Endothelial cell of umbilical vein (primary cell): ENCODE measurements around the gene FADS2. TPM values are rescaled to one million over a fixed set of nuclear protein-coding genes. Genes with fewer than 3 reads are reported as not detected.

Experiments
- BruUV-seq: library from RNA; stranded (reverse); fragments of 400-500 nt; replicated peaks from 2 replicates; lab custom pipeline; 2021; lab: Mats Ljungman, UMichigan
- CTCF ChIA-PET: fragments of 300-600, 350-600 bp; sonication (Branson Sonifier 250); formaldehyde crosslinking; loops from one replicate; lab custom pipeline; 2021; ENCODE audit warnings: antibody characterized with exemption, inconsistent platforms; lab: Charles Lee
- POLR2A ChIA-PET: fragments of 300-600, 350-600 bp; sonication (Branson Sonifier 250); formaldehyde crosslinking; loops from one replicate; lab custom pipeline; 2021; ENCODE audit warnings: antibody characterized with exemption, inconsistent platforms; lab: Charles Lee
- DNase-seq: peaks from one replicate; pipeline ENCODE4 v3.0.0-alpha.2; 2011; ENCODE audit warnings: low read depth, low spot score
- FAIRE-seq: peaks from 2 replicates; lab custom pipeline; 2011; peaks lifted over from hg19 to GRCh38; lab: Jason Lieb, UNC
- H2AFZ ChIP-seq: 2 replicates; pipeline ENCODE4 v1.6.0; 2012; ENCODE audit warnings: low read depth, low read length, control low read depth, inconsistent platforms
- H3K27ac ChIP-seq: 2 replicates; pipeline ENCODE4 v1.5.1; 2011; ENCODE audit warnings: low read depth, mild to moderate bottlenecking, control low read depth, low read length, moderate library complexity; ENCODE audit not compliant: insufficient read depth
- H3K27me3 ChIP-seq, 2 experiments: 2 replicates each; pipeline versions ENCODE4 v1.6.0 to v1.6.1; 2011; ENCODE audit warnings: low read length in 2 of 2, mixed read lengths in 1 of 2; ENCODE audit not compliant: control insufficient read depth in 2 of 2, insufficient read depth in 2 of 2
- H3K36me3 ChIP-seq, 2 experiments: 2 replicates in 1 of 2; 3 replicates in 1 of 2; pipeline ENCODE4 v1.5.1; 2011; ENCODE audit warnings: low read length in 2 of 2, mild to moderate bottlenecking in 1 of 2, moderate library complexity in 1 of 2; ENCODE audit not compliant: control insufficient read depth in 2 of 2, insufficient read depth in 2 of 2; ENCODE audit errors: extremely low read depth in 1 of 2
- H3K4me1 ChIP-seq: 3 replicates; pipeline ENCODE4 v1.5.1; 2011; ENCODE audit warnings: mild to moderate bottlenecking, low read length; ENCODE audit not compliant: control insufficient read depth, insufficient read depth; ENCODE audit errors: extremely low read depth
- H3K4me2 ChIP-seq: 2 replicates; pipeline ENCODE4 v1.6.1; 2011; ENCODE audit warnings: low read length, control low read depth, mixed read lengths; ENCODE audit not compliant: insufficient read depth
- H3K4me3 ChIP-seq, 3 experiments: fragments of 200-600 bp in 1 of 3; sonication (generic), shearing (Covaris generic) in 1 of 3; replicated peaks in 1 of 3; 2 replicates each; pipeline ENCODE4 v1.5.1; 2011 to 2016; ENCODE audit warnings: control low read depth in 3 of 3, low read length in 3 of 3, mild to moderate bottlenecking in 2 of 3, inconsistent platforms in 1 of 3, low read depth in 1 of 3, moderate library complexity in 1 of 3; ENCODE audit not compliant: insufficient read depth in 1 of 3
- H3K79me2 ChIP-seq: 2 replicates; pipeline ENCODE4 v1.6.0; 2012; ENCODE audit warnings: low read length, inconsistent platforms; ENCODE audit not compliant: control insufficient read depth, insufficient read depth
- H3K9ac ChIP-seq: replicated peaks from 2 replicates; pipeline ENCODE3; 2011; ENCODE audit warnings: low read length, control low read depth; ENCODE audit not compliant: insufficient read depth; ENCODE audit errors: extremely low read depth
- H3K9me1 ChIP-seq: replicated peaks from 3 replicates; pipeline ENCODE4 v1.6.0; 2011; ENCODE audit warnings: mild to moderate bottlenecking, low read length; ENCODE audit not compliant: control insufficient read depth, insufficient read depth; ENCODE audit errors: extremely low read depth
- H3K9me3 ChIP-seq: replicated peaks from 2 replicates; pipeline ENCODE4 v1.5.1; 2012; ENCODE audit warnings: low read length, inconsistent platforms; ENCODE audit not compliant: control insufficient read depth, insufficient read depth
- H4K20me1 ChIP-seq: replicated peaks from 2 replicates; pipeline ENCODE3; 2011; ENCODE audit warnings: mild to moderate bottlenecking, low read length; ENCODE audit not compliant: control insufficient read depth, insufficient read depth; ENCODE audit errors: extremely low read depth
- EZH2 ChIP-seq: IDR thresholded peaks from 2 replicates; pipeline ENCODE4 v1.6.1; 2012; ENCODE audit warnings: borderline replicate concordance, low read depth, mild to moderate bottlenecking, moderate library complexity, low read length, inconsistent platforms; ENCODE audit not compliant: severe bottlenecking
- GATA2 ChIP-seq: IDR thresholded peaks from 2 replicates; pipeline ENCODE4 v1.7.0; 2011; ENCODE audit warnings: low read depth, mild to moderate bottlenecking, moderate library complexity, mixed read lengths, low read length; ENCODE audit not compliant: insufficient read length, insufficient read depth
- JUN ChIP-seq: IDR thresholded peaks from 2 replicates; pipeline ENCODE4 v1.6.1; 2011; ENCODE audit warnings: borderline replicate concordance, low read depth; ENCODE audit not compliant: insufficient read length, insufficient read depth
- POLR2A ChIP-seq: IDR thresholded peaks from 2 replicates; pipeline ENCODE4 v1.6.1; 2012; ENCODE audit warnings: low read depth, mild to moderate bottlenecking, control low read depth, low read length
- POLR2AphosphoS5 ChIP-seq: IDR thresholded peaks from 2 replicates; pipeline ENCODE4 v1.6.1; 2012; ENCODE audit warnings: low read depth, mild to moderate bottlenecking, control low read depth, low read length, moderate library complexity; ENCODE audit not compliant: insufficient read depth
- dilution Hi-C: fragments of 300-500 bp; cut with MboI; formaldehyde crosslinking; loops from one replicate; pipeline ENCODE4 v1.15.0; 2019; ENCODE audit warnings: low sequenced_read_pairs; ENCODE audit not compliant: extremely low pct_ligation_motif_present
- intact Hi-C: fragments of 100-400 bp; cut with micrococcal nuclease; formaldehyde crosslinking; loops from one replicate; pipeline ENCODE4 v1.10.0; 2022
- polyA plus RNA-seq, 4 experiments: library from polyadenylated mRNA; depleted of rRNA in 3 of 4; stranded (reverse) in 3 of 4; unstranded in 1 of 4; fragments of >200 nt; gene quantifications; 2 replicates each; pipeline versions ENCODE4 v1.2.1 to v1.2.3, GENCODE V29; 2011 to 2012; ENCODE audit warnings: missing spikeins in 1 of 4
- total RNA-seq: library from RNA; stranded (reverse); gene quantifications from 2 replicates; pipeline ENCODE4 v1.2.3, GENCODE V29; 2021
- TF ChIP-seq, protein P1 (sequence below): IDR thresholded peaks from 2 replicates; pipeline ENCODE4 v1.6.1; 2011; ENCODE audit not compliant: insufficient read depth, insufficient read length

The FADS2 gene
- total and polyA plus RNA-seq, 2 donors (not counting 3 experiments of a cell fraction or from before 2014, with no cell fraction given): 668 to 898 TPM

DNA sequence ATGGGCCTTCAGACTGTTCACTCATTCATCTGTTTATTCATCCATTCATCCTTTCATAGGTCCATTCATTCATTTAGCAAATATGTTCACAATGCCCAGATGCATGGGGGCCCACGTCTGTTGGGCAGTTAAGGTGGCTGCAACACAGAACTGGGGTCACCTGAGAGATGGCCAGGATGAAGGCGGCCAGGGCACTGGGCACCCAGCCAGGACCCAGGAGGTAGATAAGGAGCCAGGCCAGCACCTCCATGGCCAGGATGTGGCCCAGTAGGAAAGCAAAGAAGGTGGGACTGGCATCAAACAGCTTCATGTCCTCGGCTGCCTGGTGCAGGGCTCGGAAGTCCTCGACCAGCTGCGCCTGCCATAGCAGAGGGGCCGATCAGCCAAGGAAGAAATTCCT is 51.1 kb downstream of the FADS2 start:
- ChIA-PET POLR2A (no interaction called here), CTCF (interaction anchor here (1.0 to 3.6 kb wide), 4 partner anchors 8 to 229 kb away, joined by 3 to 23 read pairs (median 6); no protein-coding TSS in a partner anchor)
- Histone ChIP-seq H3K79me2 (peaks cover 29% of the 10 kb centered on the region), H3K27ac (no peak overlapping the region), H3K4me3 (no peak overlapping the region), H4K20me1 (no peaks in the 10 kb centered on the region), H3K4me2 (no peak overlapping the region), H3K9me3 (no peaks in the 10 kb centered on the region), H3K9ac (no peak overlapping the region), H3K4me1 (peaks cover 18% of the 10 kb centered on the region), H3K27me3 (no peaks in the 10 kb centered on the region), H3K9me1 (no peaks in the 10 kb centered on the region), H3K36me3 (peaks cover 11 to 38% of the 10 kb centered on the region in 2 experiments), H2AFZ (no peak overlapping the region)
- intact Hi-C loops: no loop called here
- no TSS peak for BruUV-seq
- no peak for TF ChIP-seq POLR2AphosphoS5
- TF ChIP-seq, protein P1, sequence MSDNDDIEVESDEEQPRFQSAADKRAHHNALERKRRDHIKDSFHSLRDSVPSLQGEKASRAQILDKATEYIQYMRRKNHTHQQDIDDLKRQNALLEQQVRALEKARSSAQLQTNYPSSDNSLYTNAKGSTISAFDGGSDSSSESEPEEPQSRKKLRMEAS: no peak
- no peak for TF ChIP-seq GATA2
- no peak for TF ChIP-seq JUN
- no peak for TF ChIP-seq POLR2A
- TF ChIP-seq EZH2: no peak
- no peak for DNase-seq
- dilution Hi-C loops: no loop called here
- no peak for FAIRE-seq

DNA sequence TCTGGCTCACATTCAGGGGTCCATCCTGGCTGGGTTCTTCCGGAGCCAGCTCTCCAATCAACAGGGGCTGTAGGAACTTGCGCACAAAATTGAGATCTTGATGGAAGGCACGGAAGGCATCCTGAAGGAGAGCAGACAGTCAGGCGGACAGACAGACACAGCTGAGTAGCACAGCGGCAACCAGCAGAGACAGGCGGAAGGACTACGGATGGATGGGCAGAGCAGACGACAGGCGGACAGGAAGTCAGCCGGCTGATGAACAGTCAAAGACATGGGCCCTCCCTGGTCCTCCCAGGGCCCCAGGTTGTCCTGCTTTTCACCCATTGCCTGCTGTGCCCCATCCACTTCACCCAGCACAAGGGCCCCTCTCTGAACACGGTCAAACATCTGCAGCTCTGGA is 51.9 kb downstream of the FADS2 start:
- H3K9me1 ChIP-seq: no peaks in the 10 kb centered on the region
- H3K9ac ChIP-seq: no peak overlapping the region

More for the DNA sequence above, 51.9 kb downstream of the FADS2 start:
- intact Hi-C loops: no loop called here
- no peaks in the 10 kb centered on the region for H4K20me1 ChIP-seq
- no peak overlapping the region for H3K27ac ChIP-seq
- H3K4me2 ChIP-seq: no peak overlapping the region
- H3K79me2 ChIP-seq: peaks cover 38% of the 10 kb centered on the region
- no TSS peak for BruUV-seq
- no peak for DNase-seq
- no peaks in the 10 kb centered on the region for H3K27me3 ChIP-seq
- no peak for FAIRE-seq
- H3K36me3 ChIP-seq: peaks cover 11 to 38% of the 10 kb centered on the region in 2 experiments
- peaks cover 11% of the 10 kb centered on the region for H3K4me1 ChIP-seq
- no peaks in the 10 kb centered on the region for H3K9me3 ChIP-seq
- no peak overlapping the region for H2AFZ ChIP-seq
- dilution Hi-C loops: no loop called here
- TF ChIP-seq JUN: no peak
- no peak for TF ChIP-seq POLR2AphosphoS5
- no peak for TF ChIP-seq POLR2A
- no peak for TF ChIP-seq EZH2
- H3K4me3 ChIP-seq: no peak overlapping the region
- CTCF ChIA-PET: interaction anchor here (1.0 to 3.6 kb wide), 3 partner anchors 9 to 228 kb away, joined by 3 to 23 read pairs (median 7); no protein-coding TSS in a partner anchor
- POLR2A ChIA-PET: interaction anchor here (1.7 kb wide), 1 partner anchor 10 kb away, joined by 5 read pairs; no protein-coding TSS in a partner anchor
